NCI-H446 (cell line): ENCODE measurements around the gene KCNH8.

Source experiments
- DNase-seq, 2 experiments: peaks; one replicate each; lab custom pipeline; 2025; lab: John Stamatoyannopoulos, UW

KCNH8 gene

DNA sequence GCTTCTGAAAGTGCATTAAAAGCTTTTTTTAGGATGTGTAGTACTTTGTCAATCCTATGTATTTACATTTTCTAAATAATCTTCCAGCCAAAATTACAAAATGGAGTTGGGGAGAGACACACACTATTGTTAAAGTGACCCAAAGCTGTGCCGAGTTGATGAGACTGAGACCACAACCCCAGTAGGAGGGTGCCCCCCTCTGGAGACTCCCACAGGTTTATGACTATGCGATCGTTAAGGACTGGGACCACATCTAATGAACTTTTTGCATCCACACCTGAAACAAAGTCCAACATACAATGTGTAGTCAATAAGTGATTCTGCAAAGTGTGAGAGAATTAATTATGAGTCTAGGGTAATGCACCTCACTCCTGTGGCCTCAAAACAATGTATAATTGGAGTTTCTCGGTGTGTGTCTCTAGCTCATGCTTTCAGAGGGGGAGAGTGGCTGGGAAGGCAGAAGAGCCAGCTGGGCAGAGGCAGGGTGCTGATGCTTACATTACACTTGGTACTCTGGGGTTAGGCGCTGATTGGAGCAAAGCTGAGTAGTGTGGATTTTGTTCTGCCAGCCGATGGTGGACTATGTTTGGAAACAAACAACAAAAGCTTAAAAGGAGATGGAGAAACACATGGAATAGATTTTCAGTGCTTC is 102.8 kb downstream of the KCNH8 start:
- DNase-seq, result no peak

DNA sequence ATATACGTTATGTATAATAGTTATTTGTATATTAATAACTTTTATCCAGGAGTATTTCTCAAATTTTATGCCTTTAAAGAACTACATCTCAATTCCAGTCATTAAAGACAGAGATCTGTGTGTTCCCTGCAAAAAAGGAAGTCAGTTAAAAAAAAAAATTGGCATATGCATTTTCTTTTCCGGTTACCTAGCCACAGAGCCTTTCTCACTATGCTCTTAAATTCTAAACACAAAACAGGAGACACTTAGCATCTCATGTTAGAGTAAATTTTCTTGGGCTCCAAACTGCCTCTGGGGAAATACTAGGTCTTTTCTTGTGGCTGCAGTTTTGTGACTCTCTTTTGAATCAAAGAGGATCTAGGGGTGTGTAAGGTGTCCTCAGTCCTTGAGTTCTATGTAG is 105.9 kb downstream of the KCNH8 start:
- DNase-seq, result no peak

DNA sequence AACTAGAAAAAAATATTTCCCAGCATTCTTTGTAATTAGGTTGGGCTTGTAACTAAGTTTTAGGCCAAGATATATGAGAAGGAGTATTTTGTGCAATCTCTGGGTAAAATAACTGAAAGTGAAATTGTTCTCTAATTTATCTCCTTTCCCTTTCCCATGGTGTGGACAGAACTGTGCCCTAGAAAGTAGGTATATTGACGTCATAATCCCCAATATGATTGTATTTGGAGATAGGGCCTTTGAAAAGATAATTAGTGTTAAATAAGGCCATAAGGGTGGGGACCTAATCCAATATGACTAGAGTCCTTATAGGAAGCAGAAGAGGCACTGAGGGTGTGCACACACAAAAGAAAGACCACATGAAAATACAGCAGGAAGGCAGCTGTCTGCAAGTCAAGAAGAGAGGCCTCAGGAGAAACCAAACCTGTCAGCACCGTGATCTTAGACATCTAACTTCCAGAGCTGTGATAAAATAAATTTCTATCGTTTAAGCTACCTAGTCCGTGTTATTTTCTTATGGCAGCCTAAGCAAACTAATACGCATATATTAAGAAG is 106.6 kb downstream of the KCNH8 start:
- no peak for DNase-seq

DNA sequence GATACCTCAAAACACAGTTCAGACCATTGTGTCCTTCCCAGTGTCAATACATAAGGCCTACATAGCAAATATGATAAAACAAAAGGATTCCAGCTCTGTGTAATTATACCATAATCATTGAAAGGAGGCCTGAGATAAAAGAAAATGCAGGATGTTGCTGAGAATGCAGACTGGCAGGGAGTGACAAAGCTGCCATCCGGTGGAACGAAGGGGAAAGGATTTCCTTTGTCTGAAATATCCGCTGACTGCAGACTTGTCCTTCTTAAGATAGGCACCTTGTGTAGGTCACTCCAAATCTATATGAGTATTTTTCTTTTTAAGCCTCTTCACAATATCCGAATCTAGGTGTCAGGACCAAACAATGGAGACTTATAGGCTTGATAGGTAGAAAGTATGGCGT is 108.0 kb downstream of the KCNH8 start:
- DNase-seq, result no peak

DNA sequence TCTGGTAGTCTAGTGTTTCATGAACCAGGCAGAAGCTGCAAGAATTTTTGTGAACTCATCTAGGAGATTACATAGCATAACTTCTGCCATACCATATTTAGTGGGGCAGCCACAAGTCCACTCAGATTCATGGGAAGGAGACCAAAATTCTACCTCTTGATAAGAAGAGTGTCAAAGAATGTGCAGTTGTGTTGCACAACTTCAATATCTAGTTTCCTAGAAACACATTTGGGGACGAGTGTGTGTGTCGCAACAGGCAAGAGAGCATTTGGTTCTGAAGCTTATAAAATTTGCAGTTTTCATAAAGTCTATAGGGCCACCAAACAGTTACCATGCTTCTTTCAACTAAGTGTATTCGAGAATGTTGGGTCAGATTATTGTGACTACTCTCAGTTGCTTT is 115.3 kb downstream of the KCNH8 start:
- no peak for DNase-seq

DNA sequence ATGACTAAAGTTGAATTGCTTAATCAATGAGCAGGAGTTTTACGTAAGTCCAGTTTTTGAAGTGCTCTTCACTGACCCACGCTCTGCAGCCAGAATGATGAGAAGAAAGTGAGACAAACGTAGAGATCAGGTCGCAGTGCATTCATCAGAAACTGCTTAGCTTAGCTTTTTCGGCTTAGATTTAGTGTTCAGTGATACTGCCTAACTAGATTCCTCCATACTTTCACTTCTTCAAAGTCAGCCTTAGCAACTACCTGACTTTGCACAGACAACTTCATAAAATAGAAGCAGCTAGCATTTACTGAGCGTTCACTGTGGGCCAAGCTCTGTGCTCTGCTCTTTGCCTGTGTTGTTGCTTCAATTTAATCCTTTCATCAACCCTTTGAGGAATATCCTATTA is 116.1 kb downstream of the KCNH8 start:
- no peak for DNase-seq

DNA sequence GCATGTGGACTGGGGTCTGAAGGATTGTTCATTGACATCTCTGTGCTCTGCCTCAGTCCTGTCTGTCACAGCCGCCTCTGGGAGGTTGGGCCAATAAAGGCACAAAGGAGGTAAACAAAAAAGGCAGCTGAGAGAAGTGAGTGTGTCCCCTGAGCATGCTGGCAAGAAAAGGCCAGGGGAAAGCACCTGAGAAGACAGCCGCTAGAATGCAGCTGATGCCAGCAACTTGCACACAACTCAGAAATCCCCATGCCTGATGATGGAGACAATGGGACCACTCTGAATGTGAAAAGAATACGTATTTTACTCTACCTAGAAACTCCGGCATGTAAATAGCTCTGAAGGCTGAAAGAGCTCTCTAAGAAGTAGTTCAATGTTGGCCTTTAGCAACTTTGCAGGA is 118.7 kb downstream of the KCNH8 start:
- no peak for DNase-seq

DNA sequence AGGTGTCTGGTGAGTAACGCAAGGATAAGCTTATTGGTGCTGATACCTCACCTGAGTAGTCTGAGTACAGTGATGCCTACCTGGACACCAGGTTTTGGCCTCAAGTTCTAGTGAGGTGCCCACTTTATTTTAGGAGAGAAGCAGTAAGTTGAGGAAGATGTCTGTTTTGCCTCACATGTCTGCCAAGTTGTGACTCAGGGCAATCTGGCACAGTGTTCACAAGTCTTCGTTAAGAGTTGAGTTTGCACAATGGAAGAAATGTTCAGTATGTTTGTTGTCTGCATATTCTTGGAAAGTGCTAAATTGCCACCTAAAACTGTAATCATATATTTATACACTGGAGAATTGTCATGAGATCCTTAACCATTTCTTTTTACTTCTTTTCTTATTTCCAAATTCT is 122.2 kb downstream of the KCNH8 start:
- peak; percentile 16 to 59 for DNase-seq

DNA sequence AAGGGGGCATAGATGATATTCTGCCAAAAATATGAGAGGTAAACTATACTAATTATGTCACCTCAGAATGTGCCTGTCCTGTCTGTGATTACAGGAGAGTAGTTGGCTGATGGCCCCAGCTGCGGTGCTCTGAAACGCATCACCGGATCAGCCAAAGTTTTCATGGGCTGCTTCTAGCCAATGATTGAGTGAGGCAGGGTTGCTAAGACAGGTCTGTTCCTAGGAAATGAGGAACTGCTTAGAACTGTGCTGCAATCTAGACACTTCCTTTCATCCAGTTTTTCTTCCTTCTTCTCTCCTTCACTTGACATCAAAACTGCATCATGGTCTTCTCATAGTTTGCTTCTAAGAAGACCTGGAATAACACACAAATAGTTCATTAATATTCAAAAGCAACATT is 124.0 kb downstream of the KCNH8 start:
- no peak for DNase-seq

DNA sequence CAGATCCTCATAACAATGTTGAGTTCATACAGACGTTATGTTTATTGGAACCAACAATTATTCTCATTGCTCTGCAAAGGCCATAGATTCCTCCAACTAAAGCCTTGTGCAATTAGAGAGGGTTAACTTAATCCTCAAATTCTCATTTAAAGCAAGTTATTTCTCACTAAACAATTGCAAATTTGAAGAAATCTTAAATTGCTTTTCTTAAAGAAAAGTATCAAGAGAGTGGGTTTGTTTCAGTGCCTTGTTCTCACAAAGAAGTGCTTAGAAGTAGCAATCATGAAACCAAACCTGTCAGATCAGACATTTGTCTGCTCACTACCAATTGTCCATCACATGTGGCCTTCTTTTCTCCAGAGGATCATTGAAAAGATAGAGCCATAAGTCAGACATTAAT is 124.8 kb downstream of the KCNH8 start:
- no peak for DNase-seq

DNA sequence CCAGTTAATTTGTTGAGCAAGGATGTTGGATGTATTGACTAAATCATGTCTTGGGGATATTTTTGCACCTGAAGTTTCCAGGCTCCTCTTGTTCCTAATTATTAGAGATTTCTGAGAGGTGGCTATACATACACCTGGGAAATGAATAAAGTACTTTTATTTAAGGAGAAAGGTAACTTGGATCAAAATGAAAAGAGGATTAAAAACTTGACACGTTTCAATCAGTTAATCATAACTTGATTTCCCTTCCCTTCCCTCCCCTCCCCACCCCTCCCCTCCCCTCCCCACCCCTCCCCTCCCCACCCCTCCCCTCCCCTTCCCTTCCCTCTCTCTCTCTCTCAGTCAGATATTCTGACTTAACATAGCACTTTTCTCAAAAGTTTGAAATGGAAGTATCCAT is 126.3 kb downstream of the KCNH8 start:
- no peak for DNase-seq

DNA sequence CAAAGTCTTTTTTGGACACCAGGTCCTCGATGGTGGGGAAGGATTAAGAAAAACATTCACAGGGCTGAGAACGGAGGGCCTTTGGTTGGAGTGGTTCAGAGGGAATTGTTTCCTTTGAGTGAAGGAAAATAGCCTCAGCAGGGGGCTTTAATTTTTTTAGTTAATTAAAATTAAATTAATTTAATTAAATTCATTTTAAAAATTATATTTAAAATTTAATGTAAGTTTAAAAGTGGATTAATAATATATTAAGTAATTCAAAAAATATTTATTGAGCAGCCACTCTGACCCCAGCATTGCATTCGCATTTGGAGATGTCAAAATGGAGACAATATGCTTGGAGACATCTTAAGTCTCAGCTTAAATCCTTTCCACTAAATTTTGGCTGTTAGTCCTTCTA is 136.7 kb downstream of the KCNH8 start:
- DNase-seq, result no peak

DNA sequence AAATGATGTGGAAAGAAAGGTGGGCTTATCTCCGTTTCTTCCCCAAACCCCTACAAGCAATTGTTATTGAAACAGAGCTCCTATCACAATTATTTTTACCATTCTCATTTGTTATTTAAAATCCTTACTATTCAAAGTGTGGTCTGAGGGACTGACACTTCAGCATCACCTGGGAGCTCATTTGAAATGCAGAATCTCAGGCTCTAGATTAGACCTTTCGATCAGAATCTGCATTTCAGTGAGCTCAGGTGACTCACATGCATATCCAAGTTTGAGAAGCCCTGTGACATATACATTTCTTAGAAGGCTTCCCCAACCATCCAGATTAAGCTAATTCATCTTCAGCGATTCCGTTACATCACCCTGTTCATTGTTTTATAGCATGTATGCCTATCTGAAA is 145.0 kb downstream of the KCNH8 start:
- DNase-seq, result no peak

DNA sequence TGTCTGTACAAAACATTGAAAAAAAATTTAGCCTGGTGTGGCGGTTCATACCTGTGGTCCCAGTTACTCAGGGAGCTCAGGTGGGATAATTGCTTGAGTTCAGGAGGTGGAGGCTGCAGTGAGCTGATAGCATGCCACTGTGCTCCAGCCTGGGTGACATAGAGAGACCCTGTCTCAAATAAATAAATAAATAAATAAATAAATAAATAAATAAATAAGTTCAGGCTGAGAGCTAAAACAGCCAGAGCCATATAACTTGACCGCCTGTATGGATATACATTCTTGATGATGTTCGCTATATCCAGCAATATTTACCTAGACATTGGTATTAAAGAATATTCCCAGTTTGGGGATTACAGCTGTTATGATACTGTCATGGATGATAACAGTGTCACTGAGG is 146.9 kb downstream of the KCNH8 start:
- no peak for DNase-seq

DNA sequence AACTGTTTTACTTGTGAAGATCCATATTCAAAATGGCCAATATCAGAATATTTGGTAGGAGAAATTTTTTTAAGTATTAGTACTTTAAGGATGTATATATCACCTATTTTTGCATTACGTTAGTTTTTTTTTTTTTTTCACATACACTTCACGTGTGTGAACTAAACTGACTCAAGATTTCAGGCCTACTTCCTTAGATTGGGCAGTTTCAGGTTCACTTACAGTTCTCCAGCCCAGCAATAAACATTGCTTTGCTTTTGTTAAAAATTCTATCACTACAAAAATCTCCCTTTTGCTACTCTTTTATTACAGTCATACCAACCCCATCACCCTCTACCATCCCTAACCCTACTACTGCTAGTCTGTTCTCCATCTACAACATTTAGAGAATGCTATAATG is 183.6 kb downstream of the KCNH8 start:
- no peak for DNase-seq

DNA sequence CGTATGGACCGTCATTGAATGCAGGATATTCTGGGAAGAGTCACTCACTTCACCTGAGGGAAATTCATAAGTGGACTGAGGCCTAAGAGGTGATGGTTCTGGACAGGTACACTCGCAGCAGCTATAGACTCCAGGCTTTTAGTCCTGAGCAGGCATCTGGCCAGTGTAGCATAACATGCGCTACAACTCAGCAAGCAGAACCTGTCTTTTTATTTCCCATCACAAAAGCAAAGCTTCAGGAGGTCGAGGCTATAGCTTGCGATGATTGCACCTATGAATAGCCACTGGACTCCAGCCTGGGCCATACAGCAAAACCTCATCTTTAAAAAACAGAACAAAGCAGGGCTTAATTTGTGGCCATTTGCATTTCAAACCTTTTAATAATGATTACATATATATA is 185.8 kb downstream of the KCNH8 start:
- no peak for DNase-seq

DNA sequence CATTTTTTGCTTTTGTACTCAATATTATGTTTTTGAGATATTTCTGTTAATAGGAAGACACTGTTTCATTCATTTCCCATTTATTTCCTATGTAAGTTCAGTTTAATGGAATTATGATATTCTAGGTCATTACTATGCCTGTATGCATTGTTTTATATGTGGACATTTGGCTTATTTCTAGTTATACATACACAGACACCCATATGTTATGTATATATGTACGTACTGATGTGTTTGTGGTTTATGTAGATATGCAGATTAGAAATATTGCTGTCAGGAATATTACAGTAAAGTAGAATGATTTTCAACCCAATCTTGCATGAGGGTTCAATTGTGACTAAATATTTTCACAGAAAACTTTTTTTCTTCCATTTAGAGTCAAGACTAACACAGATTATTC is 190.5 kb downstream of the KCNH8 start:
- DNase-seq, result no peak

DNA sequence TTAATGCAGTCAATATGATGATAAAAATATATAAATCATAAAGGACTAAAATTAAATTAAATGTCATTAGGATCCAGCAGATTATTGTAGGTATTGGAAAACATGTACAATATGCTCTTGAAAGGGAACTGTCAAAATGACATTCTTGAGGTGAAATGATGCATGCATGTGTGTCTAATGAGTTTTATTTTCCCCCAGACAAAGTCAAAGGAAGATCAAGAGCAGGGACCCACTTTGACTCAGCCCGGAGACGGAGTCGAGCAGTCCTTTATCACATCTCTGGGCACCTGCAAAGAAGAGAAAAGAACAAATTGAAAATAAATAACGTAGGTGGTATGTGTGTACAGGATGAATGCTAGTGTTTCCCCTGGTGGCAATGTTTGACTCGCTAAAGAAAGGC is 194.1 kb downstream of the KCNH8 start:
- DNase-seq, result peak in 1 of 2 experiments; percentile 2

DNA sequence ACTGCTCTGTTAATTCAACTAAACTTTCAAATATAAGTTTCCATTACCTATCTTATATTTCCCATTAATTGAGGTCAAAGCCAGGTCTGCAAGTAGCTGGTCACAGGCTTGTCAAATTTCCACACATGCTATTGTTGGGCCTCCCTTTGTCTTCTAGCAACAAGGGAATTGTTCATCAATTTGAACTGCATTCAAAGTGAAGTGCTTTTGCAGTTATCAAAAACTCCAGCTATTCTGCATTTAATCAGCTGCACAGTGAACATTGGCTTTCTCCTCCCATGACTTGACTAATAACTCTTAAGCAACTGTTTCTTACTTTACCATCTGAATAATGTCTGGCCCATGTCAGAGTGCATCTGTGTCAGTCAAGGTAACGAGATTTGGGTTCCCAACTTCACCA is 198.4 kb downstream of the KCNH8 start:
- no peak for DNase-seq

DNA sequence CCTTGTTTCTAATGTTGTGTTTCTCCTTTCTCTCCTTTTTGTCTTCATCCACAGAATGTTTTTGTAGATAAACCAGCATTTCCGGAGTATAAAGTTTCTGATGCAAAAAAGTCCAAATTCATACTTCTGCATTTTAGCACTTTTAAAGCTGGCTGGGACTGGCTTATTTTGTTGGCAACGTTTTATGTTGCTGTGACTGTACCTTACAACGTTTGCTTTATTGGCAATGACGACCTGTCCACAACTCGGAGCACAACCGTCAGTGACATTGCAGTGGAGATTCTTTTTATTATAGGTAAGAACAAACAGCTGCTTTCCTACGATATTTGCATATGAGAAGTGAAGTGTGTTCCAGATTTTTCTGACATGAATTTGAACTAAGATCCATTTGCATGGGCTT is 199.4 kb downstream of the KCNH8 start:
- DNase-seq, result no peak

DNA sequence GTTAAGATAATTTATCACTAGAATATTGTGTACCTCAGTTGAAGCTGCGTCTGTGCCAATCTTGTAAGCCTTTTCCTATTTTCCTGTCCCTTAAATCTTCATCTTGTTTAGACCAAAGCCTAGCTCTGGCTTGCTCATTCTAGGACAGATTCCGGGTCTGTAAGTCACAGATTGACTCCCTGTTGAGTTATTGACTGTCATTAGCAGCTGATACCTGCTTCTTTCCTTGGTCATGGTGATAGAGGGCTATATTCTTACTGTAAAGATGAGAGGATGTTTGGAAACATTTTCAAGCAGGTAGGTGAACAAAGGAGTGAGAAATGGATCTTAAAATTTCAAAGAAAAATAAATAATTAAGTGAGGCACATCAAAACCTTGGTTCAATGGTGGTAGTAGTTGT is 200.2 kb downstream of the KCNH8 start:
- no peak for DNase-seq

DNA sequence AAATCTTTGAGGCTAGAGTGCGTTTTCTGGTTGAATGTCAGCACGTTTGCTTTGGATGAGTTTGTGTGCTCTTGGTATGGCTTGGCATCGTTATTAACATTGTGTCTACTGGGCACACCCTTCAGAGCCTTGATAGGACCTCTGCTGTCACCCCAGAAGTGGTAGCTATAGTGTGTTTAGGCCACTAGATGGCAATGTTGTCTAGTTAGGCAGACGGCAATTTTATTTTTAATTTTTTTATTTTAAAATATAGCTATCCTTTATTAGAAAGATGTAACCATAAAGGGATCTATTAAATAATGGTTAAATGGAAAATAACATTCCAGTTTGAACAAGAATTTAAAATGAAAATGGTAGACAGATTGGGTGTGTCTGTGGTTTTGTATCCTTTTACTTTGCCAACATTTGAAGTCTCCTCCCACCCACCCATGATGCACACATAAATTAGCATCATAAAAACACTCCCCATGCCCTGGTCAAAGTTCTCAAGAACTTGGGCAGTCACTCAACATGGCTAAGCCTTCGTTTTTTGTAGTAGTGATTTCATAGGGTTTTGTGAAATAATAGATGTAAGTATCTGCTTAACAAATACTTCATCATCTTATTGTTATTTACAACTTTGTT is 200.7 kb downstream of the KCNH8 start:
- peak in 1 of 2 experiments; percentile 36 for DNase-seq

DNA sequence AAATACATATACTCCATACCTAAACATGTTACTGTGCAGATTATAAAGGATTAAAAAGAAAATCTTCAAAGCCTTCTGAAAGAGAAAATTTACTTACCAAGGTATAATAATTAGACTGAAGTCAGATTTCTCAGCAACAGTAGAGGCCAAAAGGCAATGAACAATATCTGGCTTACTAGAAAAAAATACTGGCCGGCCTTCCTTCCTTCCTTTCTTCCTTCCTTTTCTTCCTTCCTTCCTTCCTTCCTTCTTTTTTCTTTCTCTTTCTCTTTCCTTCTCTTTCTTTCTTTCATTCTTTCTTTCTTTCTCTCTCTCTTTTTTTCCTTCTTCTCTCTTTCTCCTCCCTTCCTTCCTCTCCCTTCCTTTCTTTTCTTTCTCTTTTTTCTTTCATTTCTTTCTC is 209.6 kb downstream of the KCNH8 start:
- DNase-seq, result no peak

DNA sequence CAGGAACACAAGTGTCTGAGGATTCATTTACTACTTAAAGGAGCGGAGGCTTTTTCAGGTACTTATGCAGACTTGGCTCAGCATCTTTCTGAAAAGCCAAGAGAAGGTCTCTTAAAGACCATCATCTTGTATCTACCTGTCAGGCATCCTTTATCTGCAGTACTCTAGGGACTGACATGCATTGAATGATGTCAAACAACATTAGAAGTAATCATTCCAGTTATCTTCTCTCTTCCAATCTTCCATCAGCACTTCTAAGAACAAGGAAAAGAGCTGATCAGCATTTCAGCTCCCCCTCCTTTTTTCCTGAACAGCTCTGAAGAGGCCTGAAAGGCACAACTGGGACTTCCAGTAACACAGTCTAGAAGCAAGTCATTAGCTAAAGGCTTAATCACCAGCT is 214.8 kb downstream of the KCNH8 start:
- no peak for DNase-seq
